NB4 (cell line): ENCODE results near the gene ADAMTSL2.

ENCODE experiments used
- MAX ChIP-seq: IDR thresholded peaks from 2 replicates; pipeline ENCODE4 v1.6.1; 2011; ENCODE audit warnings: low read depth, low read length
- MYC ChIP-seq: IDR thresholded peaks from 2 replicates; pipeline ENCODE4 v1.6.1; 2011; ENCODE audit warnings: low read depth, low read length
- POLR2A ChIP-seq: IDR thresholded peaks from 2 replicates; pipeline ENCODE4 v1.6.1; 2011; ENCODE audit warnings: mild to moderate bottlenecking; ENCODE audit not compliant: insufficient read length; ENCODE audit errors: extremely low read depth
- TF ChIP-seq, protein P1 (sequence below): IDR thresholded peaks from one replicate; pipeline ENCODE4 v1.5.1; 2012; ENCODE audit warnings: low read depth, low read length

DNA sequence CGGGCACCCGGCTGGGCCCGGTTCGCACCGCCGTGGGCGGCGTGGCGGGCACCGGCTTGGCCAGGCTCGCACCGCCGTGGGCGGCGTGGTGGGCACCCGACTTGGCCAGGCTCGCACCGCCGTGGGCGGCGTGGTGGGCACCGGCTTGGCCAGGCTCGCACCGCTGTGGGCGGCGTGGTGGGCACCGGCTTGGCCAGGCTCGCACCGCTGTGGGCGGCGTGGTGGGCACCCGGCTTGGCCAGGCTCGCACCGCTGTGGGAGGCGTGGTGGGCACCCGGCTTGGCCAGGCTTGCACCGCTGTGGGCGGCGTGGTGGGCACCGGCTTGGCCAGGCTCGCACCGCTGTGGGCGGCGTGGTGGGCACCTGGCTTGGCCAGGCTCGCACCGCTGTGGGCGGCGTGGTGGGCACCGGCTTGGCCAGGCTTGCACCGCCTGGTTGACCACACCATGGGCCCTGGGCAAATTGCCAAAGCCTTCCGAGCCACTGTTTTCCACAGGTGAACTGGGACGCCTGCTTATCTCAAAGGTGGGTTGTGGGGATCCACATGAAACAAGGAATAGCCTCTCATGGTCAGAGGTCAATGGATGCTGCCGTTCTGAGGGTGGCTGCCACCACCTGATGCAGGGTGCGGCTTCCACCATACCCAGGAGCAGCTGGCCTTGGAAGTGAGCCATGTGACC lies 28.2 kb downstream of the ADAMTSL2 start:
- TF ChIP-seq, protein P1, sequence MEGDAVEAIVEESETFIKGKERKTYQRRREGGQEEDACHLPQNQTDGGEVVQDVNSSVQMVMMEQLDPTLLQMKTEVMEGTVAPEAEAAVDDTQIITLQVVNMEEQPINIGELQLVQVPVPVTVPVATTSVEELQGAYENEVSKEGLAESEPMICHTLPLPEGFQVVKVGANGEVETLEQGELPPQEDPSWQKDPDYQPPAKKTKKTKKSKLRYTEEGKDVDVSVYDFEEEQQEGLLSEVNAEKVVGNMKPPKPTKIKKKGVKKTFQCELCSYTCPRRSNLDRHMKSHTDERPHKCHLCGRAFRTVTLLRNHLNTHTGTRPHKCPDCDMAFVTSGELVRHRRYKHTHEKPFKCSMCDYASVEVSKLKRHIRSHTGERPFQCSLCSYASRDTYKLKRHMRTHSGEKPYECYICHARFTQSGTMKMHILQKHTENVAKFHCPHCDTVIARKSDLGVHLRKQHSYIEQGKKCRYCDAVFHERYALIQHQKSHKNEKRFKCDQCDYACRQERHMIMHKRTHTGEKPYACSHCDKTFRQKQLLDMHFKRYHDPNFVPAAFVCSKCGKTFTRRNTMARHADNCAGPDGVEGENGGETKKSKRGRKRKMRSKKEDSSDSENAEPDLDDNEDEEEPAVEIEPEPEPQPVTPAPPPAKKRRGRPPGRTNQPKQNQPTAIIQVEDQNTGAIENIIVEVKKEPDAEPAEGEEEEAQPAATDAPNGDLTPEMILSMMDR: no peak
- TF ChIP-seq POLR2A (no peak), MAX (no peak), MYC (no peak)
